Mucosa of descending colon (tissue), 3 donors: ENCODE data around the gene FBLN2. TPM values are rescaled to one million over a fixed set of nuclear protein-coding genes. Genes with fewer than 3 reads are reported as not detected.
A peak's percentile ranks its signal among the peaks of the same experiment; 100 is the strongest.

Source experiments
- ATAC-seq: fragments of 200-7000 bp; cut with Tn5 transposase; one replicate; pipeline ENCODE4 v1.9.1; 2020; ENCODE audit warnings: mild to moderate bottlenecking, moderate library complexity
- DNase-seq, 3 donors: peaks; one replicate each; pipeline ENCODE4 v3.0.0-alpha.2; 2020
- H3K36me3 ChIP-seq: fragments of 200-600 bp; one replicate; pipeline ENCODE4 v1.8.0; 2021; ENCODE audit warnings: low read depth, mild to moderate bottlenecking
- H3K4me1 ChIP-seq: fragments of 200-600 bp; one replicate; pipeline ENCODE4 v1.8.0; 2021; ENCODE audit warnings: low read depth, mild to moderate bottlenecking
- H3K4me3 ChIP-seq: fragments of 200-600 bp; one replicate; pipeline ENCODE4 v1.8.0; 2021; ENCODE audit warnings: mild to moderate bottlenecking
- H3K9me3 ChIP-seq: fragments of 200-600 bp; one replicate; pipeline ENCODE4 v1.8.0; 2021; ENCODE audit warnings: mild to moderate bottlenecking
- intact Hi-C, 2 donors: fragments of 100-400 bp; cut with DNase I in 1 of 2; cut with micrococcal nuclease in 1 of 2; formaldehyde crosslinking; loops; one replicate each; pipeline versions ENCODE4 v1.11.0 to v1.11.1; 2022; cut with DNase I, micrococcal nuclease
- total RNA-seq, 3 donors: library from RNA; stranded (reverse); fragmentation: NEBNext Ultra II Directional in 2 of 3; extraction: Animal tissue kit (Norgen Biotek cat#: 25700) in 2 of 3; gene quantifications; one replicate each; pipeline versions ENCODE4 v1.2.1 to v1.2.4, GENCODE V29; 2021 to 2023
- TF ChIP-seq, protein P1 (sequence below): fragments of 200-600 bp; IDR thresholded peaks from one replicate; pipeline ENCODE4 v1.8.0; 2022; ENCODE audit warnings: antibody characterized with exemption, mild to moderate bottlenecking
- donor health status: DM: no; HTN: no; CAD: no; lungs with moderate emphysema.
- donor health status: DM: no; HTN: no; CAD: no.
- donor health status: DM: no; HTN: yes; CAD: no.

Gene FBLN2
- total RNA-seq, 3 donors from 2014 or later: 10.2 to 48.9 (median 30.5) TPM

DNA sequence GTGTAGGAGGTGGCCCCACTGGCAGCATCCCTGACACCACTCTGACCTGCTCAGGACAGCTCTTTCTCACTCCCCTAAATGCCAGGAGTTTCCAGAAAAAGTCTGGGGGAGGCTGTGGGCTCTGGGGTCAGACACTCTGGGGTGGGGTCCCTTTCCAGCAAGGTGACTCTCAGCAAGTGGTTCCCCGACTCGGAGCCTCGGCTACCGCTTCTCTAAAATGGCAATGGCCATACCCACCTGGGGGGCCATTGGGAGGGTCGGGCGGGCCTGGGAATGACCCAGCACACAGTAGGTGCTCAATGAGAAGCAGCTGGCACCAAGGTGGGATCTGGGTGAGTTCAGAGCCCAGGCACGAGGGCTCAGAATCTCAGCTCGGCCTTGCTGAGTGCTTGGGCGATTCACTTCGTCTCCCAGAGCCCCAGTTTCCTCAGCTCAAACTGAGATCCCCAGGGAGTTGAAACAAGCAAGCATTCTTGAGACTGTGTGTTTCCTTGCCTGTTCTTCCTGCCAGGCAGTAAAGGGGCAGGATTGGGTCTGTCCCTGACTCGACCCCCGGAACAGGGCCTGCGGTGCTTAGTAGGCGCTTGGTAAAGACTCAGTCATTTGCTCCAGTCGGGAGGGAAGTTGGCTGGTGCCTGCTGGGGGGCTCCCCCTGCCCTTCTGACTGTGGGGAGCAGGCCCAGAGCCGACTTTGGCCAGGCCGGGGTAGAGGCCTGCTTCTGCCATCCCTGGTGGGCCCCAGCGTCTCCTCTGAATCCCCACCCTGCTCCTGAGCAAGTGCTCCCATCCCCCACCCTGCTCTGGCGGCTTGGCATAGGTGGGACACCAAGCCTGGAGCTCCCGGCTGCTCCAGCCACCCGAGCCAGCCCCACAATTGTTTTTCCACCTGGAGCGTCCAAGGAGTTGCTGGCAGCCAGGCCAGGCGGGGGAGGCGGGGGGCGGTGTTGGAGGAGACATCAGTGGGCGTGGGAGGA, 32.9 kb upstream of the FBLN2 start:
- no peak for ATAC-seq
- Histone ChIP-seq H3K9me3 (no peaks in the 10 kb centered on the region), H3K36me3 (no peaks in the 10 kb centered on the region), H3K4me1 (no peaks in the 10 kb centered on the region), H3K4me3 (no peak overlapping the region)
- TF ChIP-seq, protein P1, sequence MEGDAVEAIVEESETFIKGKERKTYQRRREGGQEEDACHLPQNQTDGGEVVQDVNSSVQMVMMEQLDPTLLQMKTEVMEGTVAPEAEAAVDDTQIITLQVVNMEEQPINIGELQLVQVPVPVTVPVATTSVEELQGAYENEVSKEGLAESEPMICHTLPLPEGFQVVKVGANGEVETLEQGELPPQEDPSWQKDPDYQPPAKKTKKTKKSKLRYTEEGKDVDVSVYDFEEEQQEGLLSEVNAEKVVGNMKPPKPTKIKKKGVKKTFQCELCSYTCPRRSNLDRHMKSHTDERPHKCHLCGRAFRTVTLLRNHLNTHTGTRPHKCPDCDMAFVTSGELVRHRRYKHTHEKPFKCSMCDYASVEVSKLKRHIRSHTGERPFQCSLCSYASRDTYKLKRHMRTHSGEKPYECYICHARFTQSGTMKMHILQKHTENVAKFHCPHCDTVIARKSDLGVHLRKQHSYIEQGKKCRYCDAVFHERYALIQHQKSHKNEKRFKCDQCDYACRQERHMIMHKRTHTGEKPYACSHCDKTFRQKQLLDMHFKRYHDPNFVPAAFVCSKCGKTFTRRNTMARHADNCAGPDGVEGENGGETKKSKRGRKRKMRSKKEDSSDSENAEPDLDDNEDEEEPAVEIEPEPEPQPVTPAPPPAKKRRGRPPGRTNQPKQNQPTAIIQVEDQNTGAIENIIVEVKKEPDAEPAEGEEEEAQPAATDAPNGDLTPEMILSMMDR: no peak
- intact Hi-C loops: no loop called here
- peak in 1 of 3 donors; percentile 43 for DNase-seq

DNA sequence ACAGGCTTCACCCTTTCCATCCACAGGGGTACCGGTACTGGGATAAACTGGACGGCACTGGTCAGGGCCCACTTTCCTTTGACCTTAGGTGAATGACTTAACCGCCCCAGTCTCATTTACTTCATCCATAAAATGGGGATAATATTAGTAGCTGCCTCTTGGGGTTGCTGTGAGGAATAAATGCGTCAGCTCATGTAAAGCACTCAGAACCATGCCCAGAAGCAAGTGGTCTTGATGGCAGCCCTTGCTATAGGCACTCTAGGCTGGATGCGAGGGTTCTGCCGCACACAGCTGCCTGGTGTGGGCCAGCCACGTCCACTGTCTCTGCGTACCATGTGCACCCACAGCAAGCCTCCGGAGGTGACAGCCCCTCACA, 32.2 kb upstream of the FBLN2 start:
- H3K4me3 ChIP-seq: no peak overlapping the region
- no peak for DNase-seq
- H3K36me3 ChIP-seq: no peaks in the 10 kb centered on the region
- intact Hi-C loops: no loop called here
- TF ChIP-seq, protein P1: no peak
- no peaks in the 10 kb centered on the region for H3K4me1 ChIP-seq
- ATAC-seq: no peak
- H3K9me3 ChIP-seq: no peaks in the 10 kb centered on the region

DNA sequence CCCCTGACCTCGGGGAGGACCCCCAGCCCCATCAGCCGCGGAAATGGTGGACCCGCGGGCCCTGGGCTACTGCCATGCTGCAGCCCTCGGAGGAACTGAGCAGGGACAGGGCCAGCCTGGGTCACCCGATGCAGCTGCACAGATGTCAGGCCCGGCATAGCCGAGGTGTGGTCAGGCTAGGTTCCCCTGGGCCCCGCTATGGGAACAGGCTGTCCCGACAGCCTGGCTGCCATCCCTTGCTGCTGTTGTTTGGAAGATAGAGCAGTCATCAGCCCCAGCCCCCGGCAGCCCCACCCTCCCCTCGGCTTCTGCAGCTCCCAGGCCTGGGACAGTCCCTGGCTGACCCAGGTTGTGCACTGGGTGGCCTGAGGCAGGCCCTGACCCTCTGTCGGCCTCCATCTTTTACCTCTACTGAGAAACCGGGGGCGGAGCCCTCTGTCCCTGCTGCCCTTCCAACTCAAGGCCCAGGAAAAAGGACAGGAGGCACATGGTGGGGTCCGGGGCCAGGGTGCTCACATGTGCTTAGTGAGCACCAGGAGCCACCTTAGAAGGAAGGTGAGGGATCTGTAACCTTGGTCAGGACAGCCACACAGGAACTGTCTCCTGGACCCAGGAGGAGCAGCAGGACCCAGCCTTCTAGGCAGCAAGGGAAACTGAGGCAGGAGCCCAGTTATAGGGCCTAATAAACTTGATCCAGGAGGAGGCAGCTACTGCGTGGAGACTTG, 31.5 kb upstream of the FBLN2 start:
- intact Hi-C loops: no loop called here

DNA sequence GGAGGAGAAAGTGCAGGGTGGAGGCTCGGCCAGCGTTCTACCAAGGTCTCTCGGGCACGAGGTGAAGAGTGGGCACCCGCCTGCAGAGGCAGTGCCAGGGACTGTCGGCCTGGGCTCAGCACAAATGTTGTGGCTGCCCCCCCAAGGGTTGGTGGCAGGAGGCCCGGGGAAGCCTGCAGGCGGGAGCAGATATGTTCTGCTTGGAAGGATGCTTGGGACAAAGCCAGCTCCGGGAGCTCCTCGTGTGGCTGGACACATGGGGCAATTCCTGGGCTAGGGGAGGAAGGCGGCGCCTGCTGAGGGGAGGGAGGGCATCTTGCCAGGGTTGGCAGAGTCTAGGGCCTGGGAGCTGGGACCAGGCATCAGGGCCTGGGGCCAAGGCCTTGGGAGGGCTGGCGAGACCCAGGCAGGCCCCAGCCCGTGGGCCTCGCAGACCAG, 30.4 kb upstream of the FBLN2 start:
- intact Hi-C loops: no loop called here
- peak in 1 of 3 donors; percentile 67 for DNase-seq

More for the DNA sequence above, 31.5 kb upstream of the FBLN2 start:
- TF ChIP-seq, protein P1: no peak
- Histone ChIP-seq H3K4me3 (no peak overlapping the region), H3K9me3 (no peaks in the 10 kb centered on the region), H3K36me3 (no peaks in the 10 kb centered on the region), H3K4me1 (no peaks in the 10 kb centered on the region)
- ATAC-seq: peak; percentile 23
- DNase-seq: peak in 1 of 3 donors; percentile 60

More for the DNA sequence above, 30.4 kb upstream of the FBLN2 start:
- H3K36me3 ChIP-seq: no peaks in the 10 kb centered on the region
- ATAC-seq: no peak
- no peaks in the 10 kb centered on the region for H3K9me3 ChIP-seq
- no peak overlapping the region for H3K4me3 ChIP-seq
- TF ChIP-seq, protein P1: no peak
- no peaks in the 10 kb centered on the region for H3K4me1 ChIP-seq
